GM12864 (cell line): ENCODE measurements around the gene TSPYL6.

Source experiments
- DNase-seq: peaks from one replicate; pipeline ENCODE4 v3.0.0-alpha.2; 2011; ENCODE audit warnings: low read depth
- H3K4me3 ChIP-seq: 2 replicates; pipeline ENCODE4 v1.5.1; 2011; ENCODE audit warnings: mild to moderate bottlenecking, low read depth, low read length, control low read depth
- CTCF ChIP-seq: IDR thresholded peaks from 2 replicates; pipeline ENCODE4 v1.5.1; 2011; ENCODE audit warnings: low read depth, mild to moderate bottlenecking, moderate library complexity, low read length, control low read depth, inconsistent platforms; ENCODE audit errors: missing control alignments

TSPYL6 gene

GRCh38 chr2:54258166-54258565, 2.1 kb upstream of the TSPYL6 start:
- no peak overlapping the region for H3K4me3 ChIP-seq
- no peak for TF ChIP-seq CTCF
- DNase-seq: no peak

- no peak for DNase-seq
- no peak overlapping the region for H3K4me3 ChIP-seq
- TF ChIP-seq CTCF: no peak
These were observed 569 bp downstream of the TSPYL6 start for GRCh38 chr2:54255230-54256090.

- peak; percentile 10 for TF ChIP-seq CTCF
- no peak for DNase-seq
- no peak overlapping the region for H3K4me3 ChIP-seq
These were observed 1.8 kb downstream of the TSPYL6 start for GRCh38 chr2:54254180-54254579.

- no peak for DNase-seq
- no peak for TF ChIP-seq CTCF
- H3K4me3 ChIP-seq: no peak overlapping the region
These were observed 6.4 kb downstream of the TSPYL6 start for GRCh38 chr2:54249629-54250028.

- DNase-seq: no peak
- H3K4me3 ChIP-seq: no peak overlapping the region
- TF ChIP-seq CTCF: no peak
These were observed 8.9 kb downstream of the TSPYL6 start for GRCh38 chr2:54247115-54247514.

- TF ChIP-seq CTCF: no peak
- DNase-seq: no peak
- H3K4me3 ChIP-seq: no peak overlapping the region
These were observed 15.2 kb downstream of the TSPYL6 start for GRCh38 chr2:54240515-54241469.
